PC-3 (cell line): Measurements from ENCODE around the gene LRRC75A.

Experiments
- EZH2 ChIP-seq: fragments of 300-600 bp; sonication (generic); IDR thresholded peaks from one replicate; pipeline ENCODE4 v1.6.1; 2017; ENCODE audit warnings: antibody characterized with exemption, mild to moderate bottlenecking, low read length; ENCODE audit not compliant: unreplicated experiment
- EZH2phosphoT487 ChIP-seq: fragments of 300-600 bp; sonication (generic); IDR thresholded peaks from 2 replicates; pipeline ENCODE4 v1.6.1; 2018; ENCODE audit warnings: mild to moderate bottlenecking, antibody characterized with exemption, low read length, borderline replicate concordance
- TF ChIP-seq, protein P1 (sequence below): fragments of 300-600 bp; sonication (generic); conservative IDR thresholded peaks from 2 replicates; pipeline ENCODE4 v1.5.1; 2017; ENCODE audit warnings: antibody characterized with exemption, low read depth, mild to moderate bottlenecking, low read length

DNA sequence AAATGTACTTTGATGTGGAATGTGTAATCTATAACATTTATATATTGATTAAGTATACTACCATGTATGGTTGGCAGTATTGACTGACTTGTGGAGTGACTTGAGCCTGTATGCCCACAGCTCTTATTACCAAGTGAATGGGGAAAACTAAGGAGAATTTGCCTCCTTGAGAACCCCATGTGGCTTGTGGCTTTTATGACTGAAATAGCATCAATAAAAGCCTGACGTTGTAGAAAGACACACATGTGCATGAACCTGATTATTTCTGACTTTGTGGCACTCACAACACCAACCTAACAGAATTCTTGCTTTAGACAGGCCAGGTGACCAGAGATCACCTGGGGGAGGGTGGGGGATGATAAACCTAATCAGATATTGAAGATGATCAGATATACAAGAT lies 2.1 kb upstream of the LRRC75A start:
- TF ChIP-seq, protein P1, sequence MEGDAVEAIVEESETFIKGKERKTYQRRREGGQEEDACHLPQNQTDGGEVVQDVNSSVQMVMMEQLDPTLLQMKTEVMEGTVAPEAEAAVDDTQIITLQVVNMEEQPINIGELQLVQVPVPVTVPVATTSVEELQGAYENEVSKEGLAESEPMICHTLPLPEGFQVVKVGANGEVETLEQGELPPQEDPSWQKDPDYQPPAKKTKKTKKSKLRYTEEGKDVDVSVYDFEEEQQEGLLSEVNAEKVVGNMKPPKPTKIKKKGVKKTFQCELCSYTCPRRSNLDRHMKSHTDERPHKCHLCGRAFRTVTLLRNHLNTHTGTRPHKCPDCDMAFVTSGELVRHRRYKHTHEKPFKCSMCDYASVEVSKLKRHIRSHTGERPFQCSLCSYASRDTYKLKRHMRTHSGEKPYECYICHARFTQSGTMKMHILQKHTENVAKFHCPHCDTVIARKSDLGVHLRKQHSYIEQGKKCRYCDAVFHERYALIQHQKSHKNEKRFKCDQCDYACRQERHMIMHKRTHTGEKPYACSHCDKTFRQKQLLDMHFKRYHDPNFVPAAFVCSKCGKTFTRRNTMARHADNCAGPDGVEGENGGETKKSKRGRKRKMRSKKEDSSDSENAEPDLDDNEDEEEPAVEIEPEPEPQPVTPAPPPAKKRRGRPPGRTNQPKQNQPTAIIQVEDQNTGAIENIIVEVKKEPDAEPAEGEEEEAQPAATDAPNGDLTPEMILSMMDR, result no peak
- TF ChIP-seq EZH2, result no peak
- TF ChIP-seq EZH2phosphoT487, result no peak
